ENCODE results near the gene ARNT2.

GRCh38 chr15:80574590-80574989, 170.4 kb downstream of the ARNT2 start:
- TF ChIP-seq CTCF (IDR thresholded peaks at IDR 0.05; ENCODE audit: low read length): no peak
- TF ChIP-seq EZH2 (optimal IDR thresholded peaks at IDR 0.05; ENCODE audit: low read depth, low read length): no peak
- TF ChIP-seq EZH2phosphoT487 (IDR thresholded peaks at IDR 0.05; ENCODE audit: low read length): no peak
